Ovary (tissue), 3 donors: Measurements from ENCODE around the gene CADPS.

ENCODE experiments used
- EP300 ChIP-seq: sonication (generic); formaldehyde crosslinking; IDR thresholded peaks from one replicate; pipeline ENCODE4 v1.6.1; 2017; ENCODE audit warnings: antibody characterized with exemption
- POLR2A ChIP-seq: fragments of 450-650 bp; IDR thresholded peaks from one replicate; pipeline ENCODE4 v1.6.1; 2017; ENCODE audit warnings: antibody characterized with exemption, mild to moderate bottlenecking, moderate library complexity
- TF ChIP-seq, protein P1 (sequence below), 3 donors: fragments of 450-650 bp in 2 of 3; fragments of 200-600 bp in 1 of 3; IDR thresholded peaks; one replicate each; pipeline versions ENCODE4 v1.5.1 to v1.8.0; 2016 to 2022; ENCODE audit warnings: antibody characterized with exemption in 3 of 3, mild to moderate bottlenecking in 1 of 3
- donor health status: DM: no; HTN: no; CAD: no.

DNA sequence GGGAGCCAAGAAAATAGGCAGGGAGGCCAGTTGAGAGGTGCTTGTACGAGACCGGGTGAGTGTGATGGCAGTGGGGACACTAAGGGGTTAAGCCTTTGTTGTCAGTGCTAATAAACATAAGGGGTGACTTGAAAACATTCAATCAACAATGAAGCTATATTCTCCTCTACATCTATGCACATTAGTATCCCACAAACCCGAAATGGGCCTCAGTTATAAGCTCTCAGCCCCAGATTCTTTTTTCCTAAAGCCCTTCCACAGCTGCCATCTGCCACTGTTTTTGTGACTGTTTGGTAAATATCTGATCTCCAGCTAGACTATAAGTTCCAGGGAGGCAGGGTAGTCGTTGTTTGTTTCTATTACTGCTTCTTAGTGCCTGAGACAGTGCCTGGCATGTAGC is 118.2 kb downstream of the CADPS start:
- TF ChIP-seq, protein P1, sequence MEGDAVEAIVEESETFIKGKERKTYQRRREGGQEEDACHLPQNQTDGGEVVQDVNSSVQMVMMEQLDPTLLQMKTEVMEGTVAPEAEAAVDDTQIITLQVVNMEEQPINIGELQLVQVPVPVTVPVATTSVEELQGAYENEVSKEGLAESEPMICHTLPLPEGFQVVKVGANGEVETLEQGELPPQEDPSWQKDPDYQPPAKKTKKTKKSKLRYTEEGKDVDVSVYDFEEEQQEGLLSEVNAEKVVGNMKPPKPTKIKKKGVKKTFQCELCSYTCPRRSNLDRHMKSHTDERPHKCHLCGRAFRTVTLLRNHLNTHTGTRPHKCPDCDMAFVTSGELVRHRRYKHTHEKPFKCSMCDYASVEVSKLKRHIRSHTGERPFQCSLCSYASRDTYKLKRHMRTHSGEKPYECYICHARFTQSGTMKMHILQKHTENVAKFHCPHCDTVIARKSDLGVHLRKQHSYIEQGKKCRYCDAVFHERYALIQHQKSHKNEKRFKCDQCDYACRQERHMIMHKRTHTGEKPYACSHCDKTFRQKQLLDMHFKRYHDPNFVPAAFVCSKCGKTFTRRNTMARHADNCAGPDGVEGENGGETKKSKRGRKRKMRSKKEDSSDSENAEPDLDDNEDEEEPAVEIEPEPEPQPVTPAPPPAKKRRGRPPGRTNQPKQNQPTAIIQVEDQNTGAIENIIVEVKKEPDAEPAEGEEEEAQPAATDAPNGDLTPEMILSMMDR (IDR thresholded peaks at IDR 0.05): no peak
- TF ChIP-seq POLR2A: no peak
- no peak for TF ChIP-seq EP300
